Caco-2 (cell line): ENCODE measurements around the gene RALGAPB. TPM values are rescaled to one million over a fixed set of nuclear protein-coding genes. Genes with fewer than 3 reads are reported as not detected.

ENCODE experiments used
- BruUV-seq: library from RNA; stranded (reverse); fragments of 400-500 nt; replicated peaks from 2 replicates; lab custom pipeline; 2021; lab: Mats Ljungman, UMichigan
- CTCF ChIA-PET: fragments of 300-600 bp; sonication (Branson Sonifier 250); formaldehyde crosslinking; loops from one replicate; lab custom pipeline; 2022; ENCODE audit warnings: antibody characterized with exemption; lab: Charles Lee
- POLR2A ChIA-PET: fragments of 300-600 bp; sonication (Branson Sonifier 250); formaldehyde crosslinking; loops from one replicate; lab custom pipeline; 2022; ENCODE audit warnings: antibody characterized with exemption; lab: Charles Lee
- DNase-seq, 2 experiments: peaks; one replicate each; pipeline versions ENCODE4 v3.0.0 to v3.0.0-alpha.2; 2020 to 2022
- H3K27me3 ChIP-seq: replicated peaks from 2 replicates; pipeline ENCODE4 v1.6.0; 2011; ENCODE audit warnings: low read length; ENCODE audit not compliant: control insufficient read depth, insufficient read depth
- H3K36me3 ChIP-seq: 2 replicates; pipeline ENCODE4 v1.5.1; 2011; ENCODE audit warnings: low read length; ENCODE audit not compliant: control insufficient read depth, insufficient read depth
- H3K4me1 ChIP-seq: fragments of 250-450 bp; sonication (Bioruptor Pico); 2 replicates; pipeline ENCODE4 v1.5.1; 2020; ENCODE audit warnings: mild to moderate bottlenecking
- H3K4me3 ChIP-seq: 2 replicates; pipeline ENCODE4 v1.5.1; 2011; ENCODE audit warnings: low read depth, mild to moderate bottlenecking, control low read depth, low read length
- H3K9me3 ChIP-seq: fragments of 250-450 bp; sonication (Bioruptor Pico); 2 replicates; pipeline ENCODE4 v1.5.1; 2020; ENCODE audit warnings: mild to moderate bottlenecking, moderate library complexity
- H3K27ac Mint-ChIP-seq: one replicate; pipeline ENCODE4 v1.8.0; 2022; ENCODE audit warnings: mixed read lengths; ENCODE audit not compliant: unreplicated experiment
- H3K27me3 Mint-ChIP-seq: one replicate; pipeline ENCODE4 v1.8.0; 2022; ENCODE audit warnings: mixed read lengths; ENCODE audit not compliant: insufficient read depth, unreplicated experiment
- H3K36me3 Mint-ChIP-seq: one replicate; pipeline ENCODE4 v1.8.0; 2022; ENCODE audit warnings: mild to moderate bottlenecking, mixed read lengths; ENCODE audit not compliant: insufficient read depth, unreplicated experiment
- H3K4me1 Mint-ChIP-seq: one replicate; pipeline ENCODE4 v1.8.0; 2022; ENCODE audit warnings: low read depth, mixed read lengths; ENCODE audit not compliant: unreplicated experiment
- H3K4me3 Mint-ChIP-seq: one replicate; pipeline ENCODE4 v1.8.0; 2022; ENCODE audit warnings: mild to moderate bottlenecking, moderate library complexity, mixed read lengths; ENCODE audit not compliant: unreplicated experiment
- H3K9me3 Mint-ChIP-seq: one replicate; pipeline ENCODE4 v1.8.0; 2022; ENCODE audit warnings: mixed read lengths; ENCODE audit not compliant: unreplicated experiment
- CTCF ChIP-seq, 2 experiments: fragments of 200-600 bp in 1 of 2; IDR thresholded peaks; 1 replicate in 1 of 2; 2 replicates in 1 of 2; pipeline versions ENCODE4 v1.5.1 to v1.8.0; 2011 to 2022; ENCODE audit warnings: antibody characterized with exemption in 1 of 2, control low read depth in 1 of 2, inconsistent platforms in 1 of 2, low read depth in 1 of 2, low read length in 1 of 2, mild to moderate bottlenecking in 1 of 2, moderate library complexity in 1 of 2; ENCODE audit not compliant: insufficient read depth in 1 of 2, severe bottlenecking in 1 of 2, unreplicated experiment in 1 of 2
- intact Hi-C: fragments of 100-400 bp; cut with micrococcal nuclease; formaldehyde crosslinking; loops from one replicate; pipeline ENCODE4 v1.10.0; 2022; ENCODE audit not compliant: unreplicated experiment
- total RNA-seq: library from RNA; stranded (reverse); gene quantifications from 2 replicates; pipeline ENCODE4 v1.2.3, GENCODE V29; 2022

The RALGAPB gene
- total RNA-seq, 1 experiment from 2014 or later, result 69.1 TPM

- TF ChIP-seq CTCF (IDR thresholded peaks at IDR 0.05; ENCODE audit: insufficient read depth in 1 of 2, low read depth in 1 of 2, low read length in 1 of 2, severe bottlenecking in 1 of 2, unreplicated experiment in 1 of 2), result no peak
- DNase-seq, result no peak
- no TSS peak for BruUV-seq
- Histone ChIP-seq H3K27me3 (no peaks in the 10 kb centered on the region), H3K36me3 (peaks cover 14% of the 10 kb centered on the region), H3K9me3 (peaks cover 3% of the 10 kb centered on the region; the same call in 1 of the 2 replicates), H3K4me3 (no peak overlapping the region), H3K4me1 (no peaks in the 10 kb centered on the region)
- H3K9me3 Mint-ChIP-seq, result no peaks in the 10 kb centered on the region
- intact Hi-C loops, result no loop called here
- ChIA-PET POLR2A (no interaction called here), CTCF (no interaction called here)
- no peak overlapping the region for H3K4me3 Mint-ChIP-seq
- no peak overlapping the region for H3K27ac Mint-ChIP-seq
- no peaks in the 10 kb centered on the region for H3K27me3 Mint-ChIP-seq
- H3K4me1 Mint-ChIP-seq, result no peaks in the 10 kb centered on the region
- H3K36me3 Mint-ChIP-seq, result peaks cover 68% of the 10 kb centered on the region
These were observed 62.1 kb downstream of the RALGAPB start for GRCh38 chr20:38534756-38535155.

- no peaks in the 10 kb centered on the region for H3K27me3 Mint-ChIP-seq
These were observed 63.7 kb downstream of the RALGAPB start for GRCh38 chr20:38536310-38536709.

GRCh38 chr20:38537176-38537575 is 64.5 kb downstream of the RALGAPB start:
- Mint-ChIP-seq H3K4me1 (no peaks in the 10 kb centered on the region), H3K9me3 (no peaks in the 10 kb centered on the region), H3K4me3 (no peak overlapping the region), H3K27me3 (no peaks in the 10 kb centered on the region), H3K36me3 (peaks cover 68% of the 10 kb centered on the region), H3K27ac (no peak overlapping the region)
- H3K4me1 ChIP-seq, result no peaks in the 10 kb centered on the region
- BruUV-seq, result no TSS peak
- no peak overlapping the region for H3K4me3 ChIP-seq
- CTCF ChIA-PET, result no interaction called here
- POLR2A ChIA-PET, result no interaction called here
- no peaks in the 10 kb centered on the region for H3K9me3 ChIP-seq
- H3K27me3 ChIP-seq, result no peaks in the 10 kb centered on the region
- no peak for TF ChIP-seq CTCF (IDR thresholded peaks at IDR 0.05; ENCODE audit: insufficient read depth in 1 of 2, low read depth in 1 of 2, low read length in 1 of 2, severe bottlenecking in 1 of 2, unreplicated experiment in 1 of 2)
- no peak for DNase-seq
- intact Hi-C loops, result no loop called here
- H3K36me3 ChIP-seq, result peaks cover 15% of the 10 kb centered on the region

More at GRCh38 chr20:38536310-38536709, 63.7 kb downstream of the RALGAPB start:
- no peak for DNase-seq
- Histone ChIP-seq H3K27me3 (no peaks in the 10 kb centered on the region), H3K36me3 (peaks cover 15% of the 10 kb centered on the region), H3K4me3 (no peak overlapping the region), H3K4me1 (no peaks in the 10 kb centered on the region), H3K9me3 (no peaks in the 10 kb centered on the region)
- H3K36me3 Mint-ChIP-seq, result peaks cover 68% of the 10 kb centered on the region
- TF ChIP-seq CTCF (IDR thresholded peaks at IDR 0.05; ENCODE audit: insufficient read depth in 1 of 2, low read depth in 1 of 2, low read length in 1 of 2, severe bottlenecking in 1 of 2, unreplicated experiment in 1 of 2), result no peak
- BruUV-seq, result no TSS peak
- no peaks in the 10 kb centered on the region for H3K4me1 Mint-ChIP-seq
- CTCF ChIA-PET, result no interaction called here
- H3K27ac Mint-ChIP-seq, result no peak overlapping the region
- POLR2A ChIA-PET, result no interaction called here
- intact Hi-C loops, result no loop called here
- no peak overlapping the region for H3K4me3 Mint-ChIP-seq
- H3K9me3 Mint-ChIP-seq, result no peaks in the 10 kb centered on the region
